Epithelial cell of prostate (primary cell): ENCODE data around the gene C17orf100.
"Not testable (repeated sequence)": the region's sequence is repeated elsewhere in the genome, so short reads cannot be mapped to it uniquely, and the experiment has no call there.

Experiments
- DNase-seq: peaks from one replicate; pipeline ENCODE4 v3.0.0-alpha.2; 2011; ENCODE audit warnings: low read depth, low spot score
- H3K27ac ChIP-seq: fragments of 450-650 bp; 2 replicates; pipeline ENCODE4 v1.5.1; 2017; ENCODE audit warnings: mild to moderate bottlenecking

C17orf100 gene

DNA sequence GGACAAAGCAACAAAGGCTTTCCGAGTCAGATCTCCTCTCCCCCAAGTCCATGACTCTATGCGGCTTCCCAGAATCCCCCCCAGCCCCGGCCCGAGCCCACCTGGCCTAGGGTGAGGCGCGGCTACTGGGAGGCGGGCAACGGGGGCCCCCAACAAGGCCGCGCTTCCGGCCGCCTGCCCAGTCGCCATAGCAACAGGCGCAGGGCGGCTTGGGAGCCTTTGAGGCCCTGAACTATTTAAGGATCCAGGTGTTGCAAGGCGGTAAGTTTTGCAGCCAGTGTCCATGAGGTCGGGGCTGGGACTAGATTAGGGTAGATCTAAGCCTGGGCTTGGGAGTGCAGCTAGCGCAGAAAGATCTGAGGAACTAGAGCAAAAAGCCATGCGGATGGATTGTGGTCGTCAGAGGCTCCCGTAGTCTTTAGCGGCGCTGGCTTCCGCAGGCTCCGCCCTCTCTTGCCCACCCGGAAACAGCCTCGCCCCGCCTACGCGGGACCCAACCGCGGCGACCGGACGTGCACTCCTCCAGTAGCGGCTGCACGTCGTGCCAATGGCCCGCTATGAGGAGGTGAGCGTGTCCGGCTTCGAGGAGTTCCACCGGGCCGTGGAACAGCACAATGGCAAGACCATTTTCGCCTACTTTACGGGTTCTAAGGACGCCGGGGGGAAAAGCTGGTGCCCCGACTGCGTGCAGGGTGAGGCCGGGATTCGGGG lies 10.9 kb upstream of the C17orf100 start, which contains the start of the genes KIAA0753 and TXNDC17:
KIAA0753 (minus strand) TSS at position 176 of the 711 bp plus-strand sequence. CDS start 5,608 bp downstream, outside the sequence.
TXNDC17 (plus strand) TSS at position 525 of the 711 bp plus-strand sequence; CDS start at position 548, 23 bp downstream.
- H3K27ac ChIP-seq: peak within 1 kb of the TSS; percentile 85
- DNase-seq: no peak

GRCh38 chr17:6641247-6641863 lies 10.2 kb upstream of the C17orf100 start:
- H3K27ac ChIP-seq: peak overlapping the region; percentile 85
- no peak for DNase-seq

- peak overlapping the region; percentile 85 for H3K27ac ChIP-seq
These were observed 9.0 kb upstream of the C17orf100 start for GRCh38 chr17:6642592-6642991.

DNA sequence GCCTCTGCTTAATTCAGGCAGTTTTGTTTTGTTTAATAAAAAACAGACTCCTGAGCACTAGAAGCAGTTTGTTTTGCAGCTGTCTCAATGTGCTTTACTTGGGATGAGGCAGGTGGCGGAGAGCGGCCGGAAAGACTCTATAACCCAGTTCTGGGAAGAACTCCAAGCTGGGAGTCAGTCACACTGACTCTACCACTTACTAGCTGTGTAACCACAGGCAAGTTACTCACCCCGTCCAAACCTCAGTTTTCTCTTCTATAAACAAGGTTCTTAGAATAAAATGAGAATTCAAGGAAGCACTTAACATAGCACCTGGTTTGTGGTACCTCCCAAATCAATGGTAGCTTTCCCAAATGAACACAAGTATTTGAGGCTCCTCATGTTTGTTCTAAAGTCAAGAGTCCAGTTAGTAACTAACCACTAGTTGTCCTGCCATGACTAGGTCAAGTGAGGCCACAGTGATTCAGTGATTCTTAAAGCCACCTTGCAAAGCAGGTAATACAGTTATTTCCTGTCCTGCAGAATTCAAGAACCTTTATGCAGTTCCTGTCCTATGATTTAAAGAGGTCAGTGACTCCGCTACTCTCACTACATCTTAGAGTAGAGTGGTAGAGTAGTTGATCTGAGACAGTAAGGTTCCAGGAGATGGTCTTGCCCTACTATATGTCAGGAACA lies 8.0 kb upstream of the C17orf100 start:
- DNase-seq: peak; percentile 76
- peak overlapping the region; percentile 85 for H3K27ac ChIP-seq

More at GRCh38 chr17:6642592-6642991, 9.0 kb upstream of the C17orf100 start:
- peak; percentile 78 for DNase-seq

DNA sequence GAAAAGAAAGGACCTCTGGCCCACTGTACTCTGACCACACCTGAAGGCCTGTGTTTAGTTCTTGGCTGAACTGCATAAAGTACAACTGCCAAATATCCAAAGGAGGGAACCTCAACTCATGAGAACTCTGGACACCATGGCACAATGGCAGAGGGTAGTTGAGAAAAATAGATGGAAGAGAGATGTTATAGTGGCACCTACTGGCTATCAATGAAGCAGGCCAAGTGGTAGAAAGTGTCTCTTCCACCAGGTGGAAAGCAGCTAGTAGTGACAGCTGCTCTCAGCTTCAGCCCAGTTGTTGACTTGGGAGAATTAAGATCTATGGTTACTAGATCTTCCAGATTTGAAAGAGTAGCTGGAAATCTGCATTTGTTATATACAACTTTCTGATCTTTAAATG lies 3.4 kb upstream of the C17orf100 start:
- no peak for DNase-seq

DNA sequence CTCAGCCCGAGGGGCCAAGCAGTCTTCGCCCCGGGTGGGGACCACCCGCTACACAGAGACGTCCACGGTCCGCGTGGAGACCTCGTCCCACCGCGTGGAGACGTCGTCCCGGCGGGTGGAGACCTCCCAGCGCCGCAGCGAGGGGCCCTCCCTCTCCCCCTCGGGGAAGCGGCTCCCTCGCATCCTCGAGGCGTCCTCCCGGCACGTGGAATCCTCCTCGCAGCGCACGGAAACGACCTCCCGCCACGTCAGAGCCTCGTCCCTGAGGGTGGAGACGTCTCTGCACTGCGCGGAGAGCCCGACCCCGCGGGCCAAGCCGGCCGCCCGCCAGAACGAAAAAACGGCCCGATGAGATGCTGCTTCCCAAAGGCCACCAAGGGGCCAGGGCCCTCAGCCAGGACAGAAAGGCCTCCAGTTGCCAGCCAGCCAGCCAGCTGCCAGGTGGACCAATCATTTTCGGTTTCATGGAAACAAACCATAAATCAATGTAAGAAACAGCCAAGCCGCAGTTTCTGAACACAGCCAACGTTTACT lies 424 bp downstream of the C17orf100 start:
- H3K27ac ChIP-seq: peak overlapping the region; percentile 83
- DNase-seq: no peak

More for the DNA sequence above, 3.4 kb upstream of the C17orf100 start:
- no peak overlapping the region for H3K27ac ChIP-seq

DNA sequence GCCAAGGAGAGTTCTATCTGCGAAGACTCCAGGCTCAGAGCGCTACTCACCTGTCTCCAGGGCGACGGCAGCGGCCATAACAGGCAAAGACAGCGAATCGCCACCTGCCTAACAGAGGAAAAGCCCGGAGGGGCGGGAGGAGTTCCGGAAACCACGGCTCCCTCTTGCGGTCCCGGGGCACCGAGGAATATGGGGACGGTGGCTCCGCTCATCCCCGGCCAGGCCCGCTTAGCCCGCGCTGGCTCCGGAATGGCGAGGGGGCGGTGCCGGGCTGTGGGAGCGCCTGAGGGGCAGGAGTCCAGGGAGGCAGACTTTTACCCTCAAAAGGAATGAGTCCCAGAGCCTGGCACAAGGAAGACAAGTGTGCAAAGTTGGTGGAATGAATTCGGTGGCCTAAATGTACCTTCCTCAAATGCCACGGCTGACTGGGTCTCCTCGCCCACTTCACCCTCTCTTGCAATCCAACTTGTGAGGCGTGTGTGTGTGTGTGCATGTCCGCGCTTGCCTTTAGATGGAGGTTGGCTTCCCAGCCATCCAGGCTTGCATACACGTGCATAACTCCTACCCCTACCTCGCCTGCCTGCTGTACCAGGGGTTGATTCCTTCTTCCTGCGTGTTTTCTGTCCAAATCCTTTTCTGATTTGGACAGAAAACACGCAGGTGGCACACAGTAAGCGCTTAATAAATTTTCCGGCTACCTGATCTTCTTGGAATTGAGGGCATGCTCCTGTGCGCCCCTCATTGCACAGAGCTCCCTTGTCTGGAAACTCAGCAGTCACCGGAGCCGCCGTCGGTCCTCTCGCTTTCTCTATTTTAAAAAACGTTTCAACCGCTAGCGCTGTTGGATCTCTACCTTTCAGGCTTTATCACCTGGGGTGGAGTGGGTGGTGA lies 3.5 kb downstream of the C17orf100 start:
- peak overlapping the region; percentile 70 for H3K27ac ChIP-seq
- peak; percentile 68 for DNase-seq

DNA sequence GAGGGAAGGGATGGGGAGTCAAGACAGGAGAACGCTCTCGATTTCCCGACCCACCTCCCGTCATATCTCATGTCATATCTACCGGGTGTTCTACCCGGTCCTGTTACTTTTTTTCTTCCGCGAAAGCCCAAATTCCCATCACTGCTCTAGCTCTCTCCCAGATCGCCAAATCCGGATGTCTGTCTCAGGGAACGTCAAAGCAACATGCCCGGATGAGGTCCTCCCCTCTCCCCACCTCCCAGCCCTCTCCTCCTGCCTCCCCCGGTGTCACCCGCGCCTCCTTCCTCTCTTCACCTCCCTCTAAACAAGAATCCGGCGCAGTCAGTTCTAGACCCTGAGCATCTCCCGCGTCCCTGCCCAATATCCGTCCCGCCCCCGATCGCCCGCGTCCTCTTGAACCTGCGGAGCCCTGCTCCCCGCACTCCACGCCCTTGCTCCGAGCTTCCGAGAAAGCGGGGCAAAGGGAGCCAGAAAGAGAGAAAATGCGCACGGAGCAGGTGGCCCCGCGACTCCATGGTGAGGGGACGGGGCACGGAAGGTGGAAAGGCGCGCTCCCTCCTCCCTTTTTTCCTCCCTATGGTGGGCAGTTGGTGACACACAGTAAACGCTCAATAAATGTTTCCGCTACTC lies 4.3 kb downstream of the C17orf100 start:
- DNase-seq: not testable (repeated sequence)
- peak overlapping the region; percentile 70 for H3K27ac ChIP-seq

DNA sequence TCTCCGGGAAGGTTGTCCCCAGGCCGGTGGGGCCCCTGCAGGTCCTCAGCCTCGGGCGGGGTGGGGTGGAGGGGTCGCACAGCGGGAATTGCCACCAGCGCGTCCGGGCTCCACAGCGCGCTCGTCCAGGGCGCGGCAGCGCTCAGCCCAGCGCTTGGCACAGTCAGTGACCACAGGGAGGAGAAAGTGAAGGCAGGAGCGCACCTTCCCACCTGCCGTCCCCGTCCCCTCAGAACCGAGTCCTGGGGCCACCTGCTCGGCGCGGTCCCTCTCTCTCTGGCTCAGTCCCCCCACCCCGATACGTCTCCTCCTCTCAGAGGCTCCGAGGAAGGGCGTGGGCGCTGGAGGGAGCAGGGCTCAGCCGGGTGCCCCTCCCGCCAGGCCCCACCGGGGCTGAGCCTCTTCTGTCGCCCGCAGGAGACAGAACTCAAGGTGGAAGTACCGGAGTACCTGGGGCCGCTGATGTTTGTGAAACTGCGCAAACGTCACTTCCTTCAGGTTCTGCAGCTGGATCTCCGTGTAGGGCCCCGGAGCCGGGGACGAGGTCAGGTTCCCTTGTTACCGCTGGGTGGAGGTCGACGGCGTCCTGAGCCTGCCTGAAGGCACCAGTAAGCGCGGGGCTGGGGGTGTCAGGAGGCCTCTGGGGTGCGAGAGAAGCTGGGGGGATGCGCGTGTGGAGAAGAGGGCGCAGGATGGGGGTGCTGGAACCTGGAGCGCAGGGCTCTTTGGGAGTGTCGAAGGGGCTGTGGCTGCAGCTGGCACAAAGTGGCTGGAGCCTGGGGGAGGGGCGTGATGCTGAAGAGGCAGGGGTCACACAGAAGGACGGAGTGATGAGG lies 5.5 kb downstream of the C17orf100 start:
- DNase-seq, H3K27ac ChIP-seq: not testable (repeated sequence)

DNA sequence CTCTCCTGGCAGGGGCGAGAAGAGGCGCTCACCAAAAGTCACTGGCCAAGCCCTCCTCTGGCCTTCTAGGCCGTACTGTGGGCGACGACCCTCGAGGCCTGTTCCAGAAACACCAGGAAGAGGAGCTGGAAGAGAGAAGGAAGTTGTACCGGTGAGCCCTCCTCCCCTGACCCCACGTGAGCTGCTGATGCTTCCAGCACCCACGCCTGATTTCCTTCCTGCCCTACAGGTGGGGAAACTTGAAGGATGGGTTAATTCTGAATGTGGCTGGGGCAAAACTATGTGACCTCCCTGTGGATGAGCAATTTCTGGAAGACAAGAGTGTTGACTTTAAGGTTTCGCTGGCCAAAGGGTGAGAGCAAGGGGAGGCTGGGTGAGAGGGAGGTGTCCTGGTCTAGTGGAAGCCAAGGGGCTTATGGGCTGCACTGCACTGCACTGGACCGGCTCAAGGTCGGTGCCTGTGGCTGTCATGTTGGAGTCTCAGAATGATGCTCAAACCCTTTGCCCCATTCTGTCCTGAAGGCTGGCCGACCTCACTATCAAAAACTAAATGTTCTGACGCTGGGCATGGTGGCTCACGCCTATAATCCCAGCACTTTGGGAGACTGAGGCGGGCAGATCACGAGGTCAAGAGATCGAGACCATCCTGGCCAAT lies 6.2 kb downstream of the C17orf100 start:
- H3K27ac ChIP-seq: no peak overlapping the region
- no peak for DNase-seq

- not testable (repeated sequence) for H3K27ac ChIP-seq, DNase-seq
These were observed 6.8 kb downstream of the C17orf100 start for GRCh38 chr17:6658411-6658810.

- no peak overlapping the region for H3K27ac ChIP-seq
- DNase-seq: no peak
These were observed 8.5 kb downstream of the C17orf100 start for GRCh38 chr17:6660101-6660500.

GRCh38 chr17:6660805-6661463 lies 9.4 kb downstream of the C17orf100 start:
- H3K27ac ChIP-seq: no peak overlapping the region
- DNase-seq: no peak

GRCh38 chr17:6661464-6661848 lies 9.9 kb downstream of the C17orf100 start:
- no peak overlapping the region for H3K27ac ChIP-seq
- no peak for DNase-seq

DNA sequence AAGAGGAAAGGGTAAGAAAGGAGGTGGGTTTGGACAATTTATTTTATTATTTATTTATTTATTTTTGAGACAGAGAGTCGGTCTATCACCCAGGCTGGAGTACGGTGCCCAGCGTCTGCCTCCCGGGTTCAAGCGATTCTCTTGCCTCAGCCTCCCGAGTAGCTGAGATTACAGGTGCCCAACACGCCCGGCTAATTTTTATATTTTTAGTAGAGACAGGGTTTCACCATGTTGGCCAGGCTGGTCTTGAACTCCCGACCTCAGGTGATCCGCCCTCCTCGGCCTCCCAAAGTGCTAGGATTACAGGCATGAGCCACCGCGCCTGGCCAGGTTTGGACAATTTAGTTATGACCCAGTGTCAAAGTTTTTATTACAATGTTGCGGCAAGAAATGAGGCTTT lies 11.6 kb downstream of the C17orf100 start:
- H3K27ac ChIP-seq, DNase-seq: not testable (repeated sequence)

DNA sequence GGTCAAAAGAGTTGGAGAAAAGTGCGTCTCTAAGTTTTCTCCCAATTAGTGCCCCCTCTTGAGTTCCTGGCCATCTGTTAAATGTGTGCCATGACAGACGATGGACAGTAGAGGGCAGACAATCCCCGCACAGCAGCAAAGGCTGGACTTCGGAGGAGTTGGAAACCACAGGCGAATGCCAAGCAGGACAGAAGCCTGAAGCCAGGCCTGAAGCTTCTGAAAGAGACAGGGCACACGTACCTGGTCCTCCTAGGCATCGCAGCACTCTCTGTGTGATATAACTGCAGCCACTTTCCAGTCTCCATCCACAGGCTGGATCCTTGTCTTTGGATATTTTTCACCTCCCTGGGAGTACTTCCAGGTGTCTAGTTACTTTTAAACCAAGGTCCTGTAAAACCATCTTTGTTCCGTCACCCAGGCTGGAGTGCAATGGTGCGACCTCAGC lies 14.5 kb downstream of the C17orf100 start:
- DNase-seq: no peak
- peak overlapping the region; percentile 66 for H3K27ac ChIP-seq

GRCh38 chr17:6666557-6666956 lies 15.0 kb downstream of the C17orf100 start:
- no peak for DNase-seq
- peak overlapping the region; percentile 66 for H3K27ac ChIP-seq
